ENCODE measurements around the gene AQR.

AQR gene

DNA sequence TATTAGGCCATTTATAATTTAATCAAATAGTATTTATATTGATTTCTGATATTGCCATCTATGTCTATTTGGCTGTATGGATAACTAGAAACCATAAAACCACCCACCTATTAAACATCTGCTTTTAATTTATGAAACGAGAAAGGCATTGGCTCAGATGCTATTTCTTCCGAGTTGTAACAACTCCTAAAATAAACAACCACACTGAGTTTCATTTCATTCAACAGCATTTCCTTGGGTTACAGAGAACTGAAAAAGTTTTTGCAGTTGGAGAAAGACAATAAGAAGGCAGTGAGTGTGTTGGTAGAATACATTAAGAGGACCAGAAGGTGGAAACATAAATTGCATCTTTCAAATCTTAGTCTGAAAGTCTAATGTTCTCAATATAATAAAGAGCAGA is 79.1 kb downstream of the AQR start:
- H3K4me3 ChIP-seq (ENCODE audit: low read depth in 1 of 2, low read length in 2 of 2), result no peak overlapping the region
- no peak overlapping the region for H3K9ac ChIP-seq (ENCODE audit: low read depth in 1 of 2, low read length in 2 of 2)
- no peaks in the 10 kb centered on the region for H3K27me3 ChIP-seq (ENCODE audit: control insufficient read depth in 1 of 2, insufficient read depth in 2 of 2, low read length in 2 of 2)
- H3K4me1 ChIP-seq (ENCODE audit: control insufficient read depth in 1 of 2, insufficient read depth in 2 of 2, low read length in 2 of 2), result no peaks in the 10 kb centered on the region
- H3K27ac ChIP-seq (ENCODE audit: low read depth, low read length), result no peak overlapping the region
- peaks cover 11 to 13% of the 10 kb centered on the region in 2 donors for H3K9me3 ChIP-seq (ENCODE audit: control insufficient read depth in 1 of 2, low read length in 2 of 2)
- H3K36me3 ChIP-seq (ENCODE audit: control insufficient read depth in 1 of 2, insufficient read depth in 2 of 2, low read length in 2 of 2), result peaks cover 30 to 44% of the 10 kb centered on the region in 2 donors

DNA sequence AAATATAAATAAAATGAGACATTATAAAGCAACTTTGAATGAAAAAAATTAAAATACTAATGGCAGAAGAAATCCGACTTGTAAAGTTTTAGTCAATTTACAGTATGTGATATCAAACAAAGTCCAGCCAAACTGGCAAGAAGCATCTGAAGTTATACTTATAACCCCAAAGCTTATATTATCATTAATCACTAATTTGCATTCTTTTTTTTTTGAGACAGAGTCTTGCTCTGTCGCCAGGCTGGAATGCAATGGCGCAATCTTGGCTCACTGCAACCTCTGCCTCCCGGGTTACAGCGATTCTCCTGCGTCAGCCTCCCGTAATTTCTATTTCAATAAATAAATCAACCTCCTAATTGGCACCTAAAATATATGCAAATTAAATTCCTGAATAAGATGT is 80.1 kb downstream of the AQR start:
- Histone ChIP-seq H3K9ac (ENCODE audit: low read depth in 1 of 2, low read length in 2 of 2) (no peak overlapping the region), H3K4me3 (ENCODE audit: low read depth in 1 of 2, low read length in 2 of 2) (no peak overlapping the region), H3K36me3 (ENCODE audit: control insufficient read depth in 1 of 2, insufficient read depth in 2 of 2, low read length in 2 of 2) (peaks cover 35 to 44% of the 10 kb centered on the region in 2 donors), H3K27ac (ENCODE audit: low read depth, low read length) (no peak overlapping the region), H3K4me1 (ENCODE audit: control insufficient read depth in 1 of 2, insufficient read depth in 2 of 2, low read length in 2 of 2) (no peaks in the 10 kb centered on the region), H3K27me3 (ENCODE audit: control insufficient read depth in 1 of 2, insufficient read depth in 2 of 2, low read length in 2 of 2) (no peaks in the 10 kb centered on the region), H3K9me3 (ENCODE audit: control insufficient read depth in 1 of 2, low read length in 2 of 2) (peaks cover 11 to 13% of the 10 kb centered on the region in 2 donors)

DNA sequence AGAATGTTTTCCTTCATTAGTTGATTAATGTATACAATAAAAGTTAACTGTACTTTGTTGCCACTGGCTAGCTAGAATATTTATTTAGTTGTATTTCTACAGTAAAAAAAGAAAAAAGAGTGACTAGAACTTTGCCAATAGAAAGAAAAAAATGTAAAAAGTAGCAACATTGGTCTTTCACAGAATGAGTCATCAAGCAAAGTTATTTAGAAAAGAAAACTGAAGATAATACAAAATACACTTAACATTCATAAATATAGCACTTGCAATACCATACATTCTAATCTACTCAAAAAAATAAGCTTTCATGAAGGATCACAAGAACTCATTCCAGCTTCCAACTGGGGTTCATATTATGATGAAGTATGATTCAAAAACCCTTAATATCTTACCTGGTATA is 83.4 kb downstream of the AQR start:
- H3K9ac ChIP-seq (ENCODE audit: low read depth in 1 of 2, low read length in 2 of 2), result no peak overlapping the region
- H3K4me3 ChIP-seq (ENCODE audit: low read depth in 1 of 2, low read length in 2 of 2), result no peak overlapping the region
- H3K36me3 ChIP-seq (ENCODE audit: control insufficient read depth in 1 of 2, insufficient read depth in 2 of 2, low read length in 2 of 2), result peaks cover 18 to 44% of the 10 kb centered on the region in 2 donors
- no peak overlapping the region for H3K27ac ChIP-seq (ENCODE audit: low read depth, low read length)
- H3K4me1 ChIP-seq (ENCODE audit: control insufficient read depth in 1 of 2, insufficient read depth in 2 of 2, low read length in 2 of 2), result no peaks in the 10 kb centered on the region
- H3K9me3 ChIP-seq (ENCODE audit: control insufficient read depth in 1 of 2, low read length in 2 of 2), result no peaks in the 10 kb centered on the region
- H3K27me3 ChIP-seq (ENCODE audit: control insufficient read depth in 1 of 2, insufficient read depth in 2 of 2, low read length in 2 of 2), result no peaks in the 10 kb centered on the region

DNA sequence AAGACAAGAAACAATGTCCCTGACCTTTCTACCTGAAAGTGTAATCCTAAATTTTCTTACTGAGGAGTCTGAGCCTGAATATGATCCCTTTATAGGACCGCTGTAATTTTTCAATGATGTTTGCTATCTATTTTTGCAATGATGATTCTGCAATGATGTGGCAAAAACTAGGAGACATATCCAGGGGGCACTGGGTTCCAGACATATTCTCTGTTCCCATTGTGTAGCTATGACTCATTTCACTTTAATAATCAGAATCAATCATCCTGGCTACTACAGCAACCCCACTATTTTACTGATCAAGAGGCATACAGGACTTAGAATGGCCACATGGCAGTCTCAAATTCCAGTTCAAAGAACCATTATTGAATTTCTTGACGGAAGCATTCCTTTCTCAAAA is 85.9 kb downstream of the AQR start:
- Histone ChIP-seq H3K9me3 (ENCODE audit: control insufficient read depth in 1 of 2, low read length in 2 of 2) (no peaks in the 10 kb centered on the region), H3K4me3 (ENCODE audit: low read depth in 1 of 2, low read length in 2 of 2) (no peak overlapping the region), H3K27ac (ENCODE audit: low read depth, low read length) (no peak overlapping the region), H3K9ac (ENCODE audit: low read depth in 1 of 2, low read length in 2 of 2) (no peak overlapping the region), H3K36me3 (ENCODE audit: control insufficient read depth in 1 of 2, insufficient read depth in 2 of 2, low read length in 2 of 2) (peaks cover 21 to 46% of the 10 kb centered on the region in 2 donors), H3K27me3 (ENCODE audit: control insufficient read depth in 1 of 2, insufficient read depth in 2 of 2, low read length in 2 of 2) (no peaks in the 10 kb centered on the region), H3K4me1 (ENCODE audit: control insufficient read depth in 1 of 2, insufficient read depth in 2 of 2, low read length in 2 of 2) (no peaks in the 10 kb centered on the region)

DNA sequence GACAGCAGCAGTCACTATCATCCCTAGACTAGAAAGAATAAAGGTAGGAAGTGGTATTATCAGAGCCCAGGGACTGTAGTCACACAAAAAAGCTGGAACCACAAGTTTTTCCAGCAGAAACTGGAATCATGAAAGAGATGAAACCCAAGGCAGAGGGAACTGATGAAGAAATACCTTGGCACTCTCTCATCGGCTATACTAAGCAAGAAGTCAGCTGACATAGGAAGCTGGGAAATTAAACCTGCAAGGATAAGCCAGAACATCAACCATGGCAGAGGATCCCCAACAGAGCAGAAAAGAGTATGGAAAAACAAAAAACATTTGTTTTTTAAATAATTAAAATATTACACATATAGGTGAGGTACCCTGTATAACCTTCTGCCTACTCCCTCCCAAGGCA is 86.5 kb downstream of the AQR start:
- Histone ChIP-seq H3K36me3 (ENCODE audit: control insufficient read depth in 1 of 2, insufficient read depth in 2 of 2, low read length in 2 of 2) (peaks cover 21 to 46% of the 10 kb centered on the region in 2 donors), H3K4me3 (ENCODE audit: low read depth in 1 of 2, low read length in 2 of 2) (no peak overlapping the region), H3K9ac (ENCODE audit: low read depth in 1 of 2, low read length in 2 of 2) (no peak overlapping the region), H3K27ac (ENCODE audit: low read depth, low read length) (no peak overlapping the region), H3K27me3 (ENCODE audit: control insufficient read depth in 1 of 2, insufficient read depth in 2 of 2, low read length in 2 of 2) (no peaks in the 10 kb centered on the region), H3K4me1 (ENCODE audit: control insufficient read depth in 1 of 2, insufficient read depth in 2 of 2, low read length in 2 of 2) (no peaks in the 10 kb centered on the region), H3K9me3 (ENCODE audit: control insufficient read depth in 1 of 2, low read length in 2 of 2) (no peaks in the 10 kb centered on the region)

DNA sequence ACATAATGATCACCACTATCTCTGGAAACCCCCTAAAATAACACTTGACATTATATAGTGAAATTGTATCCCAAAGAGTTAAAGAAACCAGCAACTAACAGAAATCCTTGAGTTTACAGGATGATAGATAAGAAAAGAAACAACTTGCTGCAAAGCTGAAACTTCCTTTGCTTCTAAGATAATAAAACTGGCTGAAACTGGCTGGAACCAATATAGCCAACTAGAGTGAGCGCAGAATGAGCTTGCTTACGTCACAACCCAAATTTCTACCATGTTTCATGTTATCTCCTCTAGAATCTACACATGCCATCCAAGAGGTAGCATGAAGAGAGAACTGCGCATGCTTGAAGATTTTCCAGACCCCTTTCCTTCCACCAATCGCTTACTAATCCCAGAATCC is 90.4 kb downstream of the AQR start:
- Histone ChIP-seq H3K36me3 (ENCODE audit: control insufficient read depth in 1 of 2, insufficient read depth in 2 of 2, low read length in 2 of 2) (peaks cover 19 to 64% of the 10 kb centered on the region in 2 donors), H3K9ac (ENCODE audit: low read depth in 1 of 2, low read length in 2 of 2) (no peak overlapping the region), H3K4me1 (ENCODE audit: control insufficient read depth in 1 of 2, insufficient read depth in 2 of 2, low read length in 2 of 2) (no peaks in the 10 kb centered on the region), H3K27me3 (ENCODE audit: control insufficient read depth in 1 of 2, insufficient read depth in 2 of 2, low read length in 2 of 2) (no peaks in the 10 kb centered on the region), H3K27ac (ENCODE audit: low read depth, low read length) (no peak overlapping the region), H3K9me3 (ENCODE audit: control insufficient read depth in 1 of 2, low read length in 2 of 2) (no peaks in the 10 kb centered on the region), H3K4me3 (ENCODE audit: low read depth in 1 of 2, low read length in 2 of 2) (no peak overlapping the region)

DNA sequence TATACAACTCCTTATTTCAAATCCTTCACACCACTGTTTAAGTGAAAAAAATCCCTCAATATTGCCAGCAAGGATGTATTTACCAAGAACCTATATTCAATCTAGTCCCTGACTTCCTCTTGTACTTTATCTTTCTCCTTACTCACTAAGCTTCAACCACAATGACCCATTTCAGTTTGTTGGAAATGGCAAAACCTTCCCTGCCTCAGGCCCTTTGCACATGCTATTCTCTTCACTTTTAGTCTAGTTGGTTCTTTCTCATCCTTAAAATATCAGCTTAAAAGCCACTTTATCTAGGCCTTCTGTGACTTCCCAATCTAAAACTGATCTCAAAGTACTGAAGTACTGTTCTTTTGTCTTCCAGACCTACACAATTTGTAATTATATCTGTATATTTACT is 92.9 kb downstream of the AQR start:
- Histone ChIP-seq H3K9me3 (ENCODE audit: control insufficient read depth in 1 of 2, low read length in 2 of 2) (no peaks in the 10 kb centered on the region), H3K27ac (ENCODE audit: low read depth, low read length) (no peak overlapping the region), H3K27me3 (ENCODE audit: control insufficient read depth in 1 of 2, insufficient read depth in 2 of 2, low read length in 2 of 2) (no peaks in the 10 kb centered on the region), H3K9ac (ENCODE audit: low read depth in 1 of 2, low read length in 2 of 2) (no peak overlapping the region), H3K36me3 (ENCODE audit: control insufficient read depth in 1 of 2, insufficient read depth in 2 of 2, low read length in 2 of 2) (peaks cover 22 to 59% of the 10 kb centered on the region in 2 donors), H3K4me1 (ENCODE audit: control insufficient read depth in 1 of 2, insufficient read depth in 2 of 2, low read length in 2 of 2) (no peaks in the 10 kb centered on the region), H3K4me3 (ENCODE audit: low read depth in 1 of 2, low read length in 2 of 2) (no peak overlapping the region)

DNA sequence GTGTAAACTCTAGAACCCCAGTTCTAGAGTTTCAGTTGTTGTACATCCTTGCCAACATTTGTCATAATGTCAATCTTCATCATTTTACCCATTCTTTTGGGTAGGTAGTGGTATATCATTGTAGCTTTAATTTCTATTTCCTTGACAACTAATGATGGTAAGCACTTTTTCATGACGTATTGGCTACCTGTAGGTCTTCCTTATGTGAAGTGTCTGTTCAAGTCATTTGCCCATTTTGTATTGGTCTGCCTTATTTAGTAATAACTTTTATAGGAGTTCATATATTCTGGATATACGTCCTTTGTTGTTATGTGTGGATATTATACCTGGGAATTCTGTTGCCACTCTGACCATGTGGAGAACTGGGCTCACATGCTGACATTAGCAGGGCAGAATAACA is 100.4 kb downstream of the AQR start:
- Histone ChIP-seq H3K27me3 (ENCODE audit: control insufficient read depth in 1 of 2, insufficient read depth in 2 of 2, low read length in 2 of 2) (no peaks in the 10 kb centered on the region), H3K27ac (ENCODE audit: low read depth, low read length) (no peak overlapping the region), H3K4me1 (ENCODE audit: control insufficient read depth in 1 of 2, insufficient read depth in 2 of 2, low read length in 2 of 2) (no peaks in the 10 kb centered on the region), H3K4me3 (ENCODE audit: low read depth in 1 of 2, low read length in 2 of 2) (no peak overlapping the region), H3K9ac (ENCODE audit: low read depth in 1 of 2, low read length in 2 of 2) (no peak overlapping the region), H3K9me3 (ENCODE audit: control insufficient read depth in 1 of 2, low read length in 2 of 2) (peaks cover 0 to 7% of the 10 kb centered on the region in 2 donors), H3K36me3 (ENCODE audit: control insufficient read depth in 1 of 2, insufficient read depth in 2 of 2, low read length in 2 of 2) (peaks cover 27 to 42% of the 10 kb centered on the region in 2 donors)

DNA sequence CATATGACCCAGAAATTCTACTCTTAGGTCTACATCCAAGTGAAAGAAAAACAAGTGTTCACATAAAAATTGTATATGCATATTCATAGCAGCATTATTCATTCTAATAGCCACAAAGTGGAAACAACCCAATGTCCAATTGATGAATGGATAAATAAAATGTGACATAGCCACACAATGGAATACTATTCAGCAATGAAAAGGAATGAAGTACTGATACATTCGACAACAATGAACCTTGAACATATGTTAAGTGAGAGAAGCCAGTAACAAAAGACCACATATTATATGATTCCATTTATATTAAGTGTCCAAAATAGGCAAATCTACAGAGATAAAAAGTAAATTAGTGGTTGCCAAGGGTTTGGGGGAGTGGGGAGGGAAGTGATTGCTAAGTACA is 104.0 kb downstream of the AQR start:
- no peaks in the 10 kb centered on the region for H3K4me1 ChIP-seq (ENCODE audit: control insufficient read depth in 1 of 2, insufficient read depth in 2 of 2, low read length in 2 of 2)
- no peak overlapping the region for H3K4me3 ChIP-seq (ENCODE audit: low read depth in 1 of 2, low read length in 2 of 2)
- no peak overlapping the region for H3K9ac ChIP-seq (ENCODE audit: low read depth in 1 of 2, low read length in 2 of 2)
- H3K36me3 ChIP-seq (ENCODE audit: control insufficient read depth in 1 of 2, insufficient read depth in 2 of 2, low read length in 2 of 2), result peaks cover 31 to 35% of the 10 kb centered on the region in 2 donors
- H3K27ac ChIP-seq (ENCODE audit: low read depth, low read length), result no peak overlapping the region
- peaks cover 0 to 7% of the 10 kb centered on the region in 2 donors for H3K9me3 ChIP-seq (ENCODE audit: control insufficient read depth in 1 of 2, low read length in 2 of 2)
- no peaks in the 10 kb centered on the region for H3K27me3 ChIP-seq (ENCODE audit: control insufficient read depth in 1 of 2, insufficient read depth in 2 of 2, low read length in 2 of 2)

DNA sequence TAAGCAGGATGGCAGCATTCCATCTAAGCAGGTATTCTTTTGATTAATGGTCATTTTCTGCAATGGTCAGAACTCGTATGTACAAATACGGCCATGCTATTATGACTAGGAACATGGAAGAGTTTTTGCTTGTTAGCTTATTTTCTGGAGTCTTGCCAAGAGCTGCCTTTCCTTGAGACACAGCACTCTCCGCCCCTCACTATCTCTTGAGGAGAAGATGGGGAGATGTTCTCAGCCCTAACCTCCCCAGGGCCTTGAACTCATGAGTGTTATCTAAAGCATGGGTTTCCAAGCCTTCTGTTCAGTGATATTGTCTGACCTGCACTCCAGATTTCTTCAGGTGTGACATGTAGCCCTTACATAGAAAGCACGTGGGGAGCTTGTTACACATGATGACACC is 108.3 kb downstream of the AQR start:
- Histone ChIP-seq H3K9me3 (ENCODE audit: control insufficient read depth in 1 of 2, low read length in 2 of 2) (no peaks in the 10 kb centered on the region), H3K4me3 (ENCODE audit: low read depth in 1 of 2, low read length in 2 of 2) (no peak overlapping the region), H3K27me3 (ENCODE audit: control insufficient read depth in 1 of 2, insufficient read depth in 2 of 2, low read length in 2 of 2) (no peaks in the 10 kb centered on the region), H3K4me1 (ENCODE audit: control insufficient read depth in 1 of 2, insufficient read depth in 2 of 2, low read length in 2 of 2) (no peaks in the 10 kb centered on the region), H3K36me3 (ENCODE audit: control insufficient read depth in 1 of 2, insufficient read depth in 2 of 2, low read length in 2 of 2) (peaks cover 27 to 45% of the 10 kb centered on the region in 2 donors), H3K9ac (ENCODE audit: low read depth in 1 of 2, low read length in 2 of 2) (no peak overlapping the region), H3K27ac (ENCODE audit: low read depth, low read length) (no peak overlapping the region)

DNA sequence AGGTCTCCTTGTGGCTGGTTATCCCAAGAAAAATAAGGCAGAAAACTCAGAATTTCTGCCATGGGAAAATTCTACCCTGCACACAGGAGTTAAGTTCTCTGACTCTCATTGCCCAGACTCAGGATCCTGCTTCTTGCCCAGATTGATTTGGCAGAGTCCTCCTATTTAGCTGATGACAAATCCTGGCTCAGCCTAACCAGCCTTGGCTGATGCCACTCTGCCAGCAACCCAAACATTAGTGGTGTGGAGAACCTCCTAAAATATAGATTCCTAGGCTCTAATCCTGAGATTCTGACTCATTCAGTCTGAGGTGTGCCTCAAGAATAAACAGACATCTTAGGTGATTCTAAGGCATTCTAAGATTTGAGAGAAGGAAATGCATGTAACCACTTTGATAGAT is 113.6 kb downstream of the AQR start:
- Histone ChIP-seq H3K4me1 (ENCODE audit: control insufficient read depth in 1 of 2, insufficient read depth in 2 of 2, low read length in 2 of 2) (no peaks in the 10 kb centered on the region), H3K4me3 (ENCODE audit: low read depth in 1 of 2, low read length in 2 of 2) (no peak overlapping the region), H3K27ac (ENCODE audit: low read depth, low read length) (no peak overlapping the region), H3K9ac (ENCODE audit: low read depth in 1 of 2, low read length in 2 of 2) (no peak overlapping the region), H3K9me3 (ENCODE audit: control insufficient read depth in 1 of 2, low read length in 2 of 2) (no peaks in the 10 kb centered on the region), H3K27me3 (ENCODE audit: control insufficient read depth in 1 of 2, insufficient read depth in 2 of 2, low read length in 2 of 2) (no peaks in the 10 kb centered on the region), H3K36me3 (ENCODE audit: control insufficient read depth in 1 of 2, insufficient read depth in 2 of 2, low read length in 2 of 2) (peaks cover 23 to 35% of the 10 kb centered on the region in 2 donors)

Data from duodenal mucosa (tissue), 2 donors.